CD4-positive, alpha-beta T cell treated with Interleukin-17A for 4 hours (primary cell): ENCODE results near the gene NONO.
A peak's percentile ranks its signal among the peaks of the same experiment; 100 is the strongest.
"Not testable (repeated sequence)": the region's sequence is repeated elsewhere in the genome, so short reads cannot be mapped to it uniquely, and the experiment has no call there.

Source experiments
- DNase-seq: peaks from one replicate; pipeline ENCODE4 v3.0.0-alpha.2; 2020; ENCODE audit warnings: mixed read lengths

Gene NONO

DNA sequence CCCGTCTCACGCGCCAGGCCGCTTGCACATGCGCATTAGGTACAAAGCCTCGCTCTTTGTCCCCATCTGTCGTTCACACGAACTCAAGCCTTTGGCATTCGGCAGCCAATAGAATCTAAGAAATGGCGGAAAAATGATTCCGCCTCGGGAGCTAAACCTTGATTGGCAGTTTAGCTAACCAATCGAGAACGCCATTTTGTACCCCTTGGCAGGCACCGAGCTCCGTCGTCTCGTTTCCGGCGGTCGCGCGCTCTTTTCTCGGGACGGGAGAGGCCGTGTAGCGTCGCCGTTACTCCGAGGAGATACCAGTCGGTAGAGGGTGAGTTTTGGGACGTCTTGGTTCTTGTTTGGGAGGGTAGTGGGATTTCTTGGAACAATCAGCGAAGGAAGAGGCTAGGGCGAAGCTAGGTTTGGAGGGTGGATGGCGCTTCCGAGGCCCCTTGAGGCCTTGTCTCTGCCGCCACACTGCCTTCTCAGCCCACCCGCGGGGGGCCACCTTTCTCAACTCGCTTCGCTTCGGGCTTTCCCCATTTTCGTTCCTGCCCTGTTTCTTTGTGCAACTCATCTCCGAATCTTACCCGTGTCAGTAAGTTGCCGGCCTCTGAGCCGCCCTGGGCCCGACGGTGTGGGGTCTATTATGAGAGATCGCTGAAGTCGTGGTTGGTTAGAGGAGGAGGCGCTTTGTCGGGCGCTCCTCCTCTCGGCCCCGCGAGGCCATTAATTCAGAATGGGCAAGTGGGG lies at the start of gene NONO:
Gene NONO, plus strand, starts transcription at position 233 of the 741 bp plus-strand sequence. CDS start 7,003 bp downstream, outside the sequence.
- DNase-seq = peak; percentile 84

GRCh38 chrX:71235482-71235881 lies 48.0 kb upstream of the NONO start:
- DNase-seq = no peak

DNA sequence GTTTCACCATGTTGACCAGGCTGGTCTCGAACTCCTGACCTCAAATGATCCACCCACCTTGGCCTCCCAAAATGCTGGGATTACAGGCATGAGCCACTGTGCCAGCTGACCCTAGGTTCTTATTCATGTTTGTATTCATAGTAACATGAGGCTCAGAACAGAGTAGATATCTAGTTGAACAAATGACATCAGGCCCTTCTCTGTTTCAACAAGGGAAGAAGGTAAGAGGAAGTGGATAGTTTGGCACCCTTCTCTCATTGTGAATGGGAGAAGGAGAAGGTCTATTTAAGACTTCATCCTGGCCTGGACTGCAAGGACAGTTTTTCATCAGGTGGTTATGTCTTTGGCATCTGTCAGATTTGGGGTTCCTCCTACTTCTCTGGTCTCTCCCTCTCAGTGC lies 46.6 kb upstream of the NONO start:
- DNase-seq = no peak

- DNase-seq = no peak
These were observed 43.7 kb upstream of the NONO start for GRCh38 chrX:71239781-71240180.

DNA sequence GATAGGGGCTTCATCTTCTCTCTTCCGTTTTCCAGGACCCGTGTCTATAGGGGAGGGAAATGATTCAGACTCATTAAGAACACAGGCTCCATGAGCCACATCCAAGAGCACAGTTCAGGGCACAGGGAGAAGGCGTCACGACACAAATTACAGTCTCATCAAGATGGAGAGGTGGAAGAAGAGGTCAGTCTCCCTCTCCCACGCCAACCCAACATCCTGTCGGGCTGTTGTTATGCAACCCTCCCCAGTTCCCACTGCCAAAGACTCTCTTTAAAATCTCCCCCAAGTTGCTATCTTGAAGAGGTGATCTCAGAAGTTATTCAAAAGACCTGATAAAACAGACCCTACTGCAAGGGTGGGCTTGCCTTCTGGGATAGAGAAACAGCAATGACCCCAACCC lies 42.1 kb upstream of the NONO start:
- no peak for DNase-seq

GRCh38 chrX:71244359-71245128 lies 38.9 kb upstream of the NONO start:
- no peak for DNase-seq

GRCh38 chrX:71245159-71245558 lies 38.3 kb upstream of the NONO start:
- DNase-seq = no peak

DNA sequence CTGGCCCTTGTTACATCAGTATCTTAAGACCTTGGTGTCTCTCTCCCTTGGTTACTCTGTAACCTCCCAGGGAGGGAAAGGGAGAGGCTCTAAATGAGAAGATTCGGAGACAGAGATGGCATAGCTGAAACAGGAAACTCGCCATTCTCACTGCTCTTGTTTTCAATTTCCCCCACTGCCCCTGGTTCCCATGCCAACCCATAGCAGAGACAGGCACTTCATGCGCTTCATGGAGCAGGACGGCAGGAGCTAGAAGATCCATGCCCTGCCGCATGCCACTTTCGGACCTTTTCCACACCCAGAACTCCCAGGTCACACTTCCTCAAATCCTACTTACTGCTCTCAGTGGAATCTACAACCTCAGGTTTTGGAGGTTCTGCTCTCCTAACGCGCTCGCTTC lies 32.6 kb upstream of the NONO start:
- DNase-seq = no peak

DNA sequence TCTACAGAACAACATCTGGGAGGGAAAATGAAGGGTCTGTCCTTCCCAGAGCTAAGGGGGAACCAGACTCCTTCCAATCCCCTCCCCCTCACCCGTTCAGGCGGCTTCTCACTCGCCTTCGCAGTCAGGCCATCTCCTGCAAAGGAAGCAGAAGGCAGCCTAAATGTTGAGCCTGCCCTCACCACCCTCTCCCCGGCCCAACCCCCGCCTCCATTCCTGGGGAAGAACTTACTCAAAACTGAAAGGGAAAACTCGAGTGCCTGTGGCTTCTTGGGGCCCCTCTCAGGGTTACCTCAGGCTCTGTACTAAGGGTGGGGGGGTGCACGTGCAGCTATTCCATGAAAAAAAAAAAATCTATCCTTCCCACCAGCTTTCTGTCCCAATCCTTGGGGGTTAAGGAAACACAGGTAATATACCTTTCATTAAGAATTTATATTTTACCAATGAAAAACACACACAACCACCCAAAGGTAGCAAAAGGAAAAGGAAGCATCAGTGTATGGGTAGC lies 31.9 kb upstream of the NONO start:
- DNase-seq = no peak

DNA sequence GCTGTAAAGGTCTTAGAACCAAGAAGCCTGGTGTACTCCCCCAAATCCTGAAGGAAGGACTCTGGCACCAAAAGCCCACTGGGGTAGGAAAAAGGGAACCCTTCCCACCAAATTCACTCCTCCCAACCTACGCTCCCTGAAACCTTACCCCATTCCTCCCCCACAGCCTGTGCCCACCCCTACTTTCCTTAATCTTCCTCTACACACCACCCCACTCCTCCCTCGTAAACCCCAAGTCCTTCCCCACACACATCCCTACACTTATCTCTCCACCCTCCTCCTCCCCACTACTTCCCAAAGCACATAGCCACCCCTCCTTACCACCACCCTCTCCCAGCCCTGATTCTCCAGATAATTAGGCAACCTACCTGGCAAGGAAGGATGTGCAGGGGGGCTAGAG lies 31.2 kb upstream of the NONO start:
- no peak for DNase-seq

DNA sequence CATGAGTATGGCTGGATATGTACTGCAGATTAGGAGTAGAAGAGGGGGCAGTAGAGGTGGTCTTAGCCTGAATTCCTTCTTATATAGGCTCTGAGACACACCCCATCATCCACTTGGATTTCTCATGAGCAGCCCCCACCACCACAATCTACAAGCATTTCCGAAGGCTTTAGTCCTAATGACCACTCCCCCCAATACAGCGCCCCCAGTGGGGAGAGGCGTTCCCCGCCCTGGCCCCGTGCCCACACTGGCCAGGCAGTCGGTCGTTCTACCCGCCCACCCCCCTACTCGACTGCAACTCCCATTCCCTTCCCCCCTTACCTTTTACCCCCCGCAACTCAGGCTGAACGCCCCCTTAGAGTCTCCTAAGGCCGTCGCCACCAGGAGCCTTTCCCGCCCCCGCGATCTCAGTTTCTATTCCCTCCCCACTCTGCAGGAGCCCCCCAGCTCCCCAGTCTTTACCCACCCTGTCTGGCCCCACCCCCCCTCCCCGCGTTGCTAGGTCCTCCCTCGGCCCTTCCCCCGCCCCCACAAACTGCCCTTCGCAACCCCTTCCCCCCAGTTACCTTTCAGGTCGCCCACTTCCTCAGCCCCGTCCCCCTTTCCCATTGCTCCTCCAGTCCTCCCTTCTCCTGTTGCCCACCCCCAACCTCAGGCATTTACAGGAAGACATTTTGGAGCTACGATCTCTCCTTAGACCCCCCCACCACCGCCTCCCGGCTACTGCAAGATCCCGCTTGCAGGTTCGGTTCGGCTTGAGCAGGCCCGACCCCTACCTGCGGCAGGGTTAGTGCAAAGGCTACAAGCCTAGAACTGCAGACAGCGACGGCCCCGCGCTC lies 30.0 kb upstream of the NONO start:
- peak; percentile 45 for DNase-seq

DNA sequence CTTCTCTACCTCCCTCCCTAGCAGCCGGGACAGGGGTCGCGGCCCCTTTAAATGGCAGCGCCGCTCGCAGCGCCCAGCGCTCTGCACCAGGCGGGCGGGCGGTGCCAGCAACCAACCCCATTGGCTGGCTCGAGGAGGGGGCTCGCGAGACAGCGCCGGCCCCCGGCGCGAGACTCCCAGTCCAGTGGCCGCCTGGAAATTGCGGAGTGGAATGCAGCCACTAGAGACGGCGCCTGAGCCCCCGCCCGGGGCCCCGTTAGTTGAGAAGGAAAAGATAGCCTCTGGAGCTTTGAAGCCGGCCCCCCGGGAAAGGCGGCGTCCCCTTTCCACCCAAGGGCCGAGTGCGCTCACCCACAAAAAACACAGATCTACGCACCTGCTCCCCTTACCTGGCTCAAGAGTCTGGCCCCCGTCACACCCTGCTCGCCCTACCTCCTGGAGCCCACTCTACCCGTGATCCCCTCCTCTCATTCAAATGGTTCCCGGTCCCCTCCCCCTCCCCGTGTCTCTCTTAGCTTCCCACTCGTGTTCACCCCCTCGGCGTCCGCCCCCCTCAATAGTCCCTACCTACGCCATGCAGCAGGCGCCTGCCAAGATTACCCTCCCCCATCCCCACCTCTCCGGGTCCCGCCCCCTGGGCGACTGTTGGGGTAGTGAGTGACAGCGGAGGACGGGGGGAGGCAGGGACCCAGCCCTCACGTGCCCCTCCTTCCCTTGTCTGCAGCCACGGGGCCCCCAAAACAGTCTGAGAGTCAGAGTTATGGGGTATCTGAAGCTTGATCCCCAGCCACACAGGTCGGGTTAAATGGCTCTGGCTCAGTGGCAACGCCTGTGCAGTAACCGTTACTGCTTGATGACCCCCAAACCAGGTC lies 29.1 kb upstream of the NONO start, which contains the start of gene ZMYM3:
Gene ZMYM3, minus strand, starts transcription at position 49 of the 872 bp plus-strand sequence. CDS start 885 bp downstream, outside the sequence.
- peak; percentile 82 for DNase-seq

DNA sequence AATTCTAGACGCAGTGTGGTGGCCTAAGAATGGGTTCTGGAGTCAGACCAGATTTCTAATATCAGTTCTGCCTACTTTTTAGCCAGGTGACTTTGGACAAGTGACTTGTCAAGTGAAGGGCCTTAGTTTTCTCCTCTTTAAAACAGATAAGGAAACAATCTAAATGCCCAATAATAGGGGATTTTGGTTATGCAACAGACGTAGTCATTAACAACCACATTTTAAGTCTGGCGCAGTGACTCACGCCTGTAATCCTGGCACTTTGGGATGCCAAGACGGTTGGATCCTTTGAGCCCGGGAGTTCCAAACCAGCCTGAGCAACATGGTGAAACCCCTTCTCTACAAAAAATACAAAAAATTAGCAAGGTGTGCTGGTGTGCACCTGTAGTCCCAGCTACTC lies 27.4 kb upstream of the NONO start:
- DNase-seq = no peak

DNA sequence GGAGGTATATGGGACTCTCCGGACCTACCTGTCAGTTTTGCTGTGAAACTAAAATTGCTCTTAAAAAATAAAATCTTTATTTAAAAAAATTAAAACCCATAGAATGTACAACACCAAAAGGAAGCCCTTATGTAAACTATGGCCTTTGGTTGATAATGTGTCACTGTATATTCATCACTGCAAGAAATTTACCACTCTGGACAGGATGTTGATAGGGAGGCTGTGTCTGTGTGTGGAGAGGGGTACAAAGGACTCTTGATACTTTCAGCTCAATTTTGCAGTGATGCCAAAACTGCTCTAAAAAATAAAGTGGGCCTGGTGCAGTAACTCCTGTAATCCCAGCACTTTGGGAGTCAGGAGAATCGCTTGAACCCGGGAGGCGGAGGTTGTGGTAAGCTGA lies 26.6 kb upstream of the NONO start:
- DNase-seq = no peak

DNA sequence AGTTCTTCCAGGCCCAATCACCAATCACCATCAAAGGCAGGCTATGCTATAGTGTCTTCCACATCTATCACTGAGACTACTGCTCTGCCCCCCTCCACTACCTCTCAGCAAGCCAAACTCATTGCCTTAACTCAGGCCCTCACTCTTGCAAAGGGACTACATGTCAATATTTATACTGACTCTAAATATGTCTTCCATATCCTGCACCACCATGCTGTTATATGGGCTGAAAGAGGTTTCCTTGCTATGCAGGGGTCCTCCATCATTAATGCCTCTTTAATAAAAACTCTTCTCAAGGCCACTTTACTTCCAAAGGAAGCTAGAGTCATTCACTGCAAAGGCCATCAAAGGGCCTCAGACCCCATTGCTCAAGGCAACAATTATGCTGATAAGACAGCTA lies 14.8 kb upstream of the NONO start:
- not testable (repeated sequence) for DNase-seq

DNA sequence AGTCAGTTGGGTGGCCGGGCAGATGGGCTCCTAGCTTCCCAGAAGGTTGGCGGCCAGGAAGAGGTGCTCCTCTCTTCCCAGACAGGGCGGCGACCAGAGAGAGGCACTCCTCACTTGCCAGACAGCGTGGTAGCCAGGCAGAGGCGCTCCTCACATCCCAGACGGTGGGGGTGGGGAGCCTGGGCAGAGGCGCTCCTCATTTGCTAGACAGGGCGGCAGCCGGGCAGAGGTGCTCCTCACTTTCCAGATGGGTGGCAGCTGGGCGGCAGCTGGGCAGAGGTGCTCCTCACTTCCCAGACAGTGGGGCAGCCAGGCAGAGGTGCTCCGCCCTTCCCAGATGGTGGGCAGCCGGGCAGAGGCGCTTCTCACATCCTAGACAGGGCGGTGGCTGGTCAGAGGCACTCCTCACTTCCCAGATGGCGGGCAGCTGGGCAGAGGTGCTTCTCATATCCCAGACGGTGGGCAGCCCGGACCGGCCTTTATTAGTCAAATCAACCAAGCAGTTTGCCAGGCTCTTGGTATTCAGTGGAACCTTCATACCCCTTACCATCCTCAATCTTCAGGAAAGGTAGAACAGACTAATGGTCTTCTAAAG lies 13.5 kb upstream of the NONO start:
- DNase-seq = no peak

GRCh38 chrX:71272313-71272712 lies 11.1 kb upstream of the NONO start:
- DNase-seq = not testable (repeated sequence)

- not testable (repeated sequence) for DNase-seq
These were observed 2.1 kb upstream of the NONO start for GRCh38 chrX:71281300-71281699.

- no peak for DNase-seq
These were observed 677 bp upstream of the NONO start for GRCh38 chrX:71282514-71283402.

DNA sequence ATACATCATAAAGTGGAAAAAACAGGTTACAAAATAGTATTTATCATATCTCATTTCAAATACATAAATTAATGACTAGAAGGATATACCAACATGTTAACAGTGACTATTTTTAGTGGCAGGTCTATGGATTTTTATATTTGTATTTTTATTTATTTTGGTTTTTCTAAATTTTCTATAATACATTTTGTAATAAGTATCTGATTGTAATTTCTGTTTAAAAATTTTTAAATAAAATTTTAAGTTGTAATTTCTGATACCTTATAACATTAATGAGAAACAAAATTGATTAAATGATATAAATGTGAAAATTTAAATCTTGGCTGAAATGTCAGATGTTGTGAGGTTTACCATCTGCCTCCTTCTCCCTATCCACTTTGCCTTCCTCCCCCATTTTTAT lies 2.5 kb downstream of the NONO start:
- no peak for DNase-seq

DNA sequence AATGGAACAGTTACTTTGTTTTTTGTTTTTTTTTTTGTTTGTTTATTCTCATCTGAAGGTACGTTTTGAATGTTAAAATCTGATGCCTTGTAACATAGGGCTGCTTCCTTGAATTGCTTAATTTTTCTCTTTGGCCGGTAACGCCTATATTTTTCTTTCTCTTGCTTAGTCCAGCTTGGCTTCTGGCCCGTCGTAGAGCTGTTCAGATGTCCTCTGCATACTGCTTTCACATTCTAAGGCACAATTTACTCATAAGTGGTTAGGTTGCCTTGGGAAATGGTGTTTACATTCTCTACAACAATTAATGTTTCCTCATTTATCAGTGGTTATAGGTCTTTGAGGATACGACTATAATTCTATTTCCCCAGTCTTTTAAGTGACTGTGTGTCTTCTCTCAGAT lies 7.9 kb downstream of the NONO start:
- DNase-seq = no peak
